H9 (cell line): ENCODE measurements around the gene TPD52L2. TPM values are rescaled to one million over a fixed set of nuclear protein-coding genes. Genes with fewer than 3 reads are reported as not detected.

Experiments used
- DNase-seq: peaks from one replicate; pipeline ENCODE4 v3.0.0-alpha.2; 2017
- H2AFZ ChIP-seq: one replicate; pipeline ENCODE4 v1.6.1; 2013; ENCODE audit warnings: mild to moderate bottlenecking, low read length, control low read depth, moderate library complexity
- H2AK5ac ChIP-seq: 2 replicates; pipeline ENCODE4 v1.6.1; 2013; ENCODE audit warnings: low read length, control low read depth, mixed read lengths; ENCODE audit not compliant: insufficient read length
- H2BK120ac ChIP-seq: one replicate; pipeline ENCODE4 v1.6.1; 2013; ENCODE audit warnings: low read depth, mild to moderate bottlenecking, low read length, control low read depth, inconsistent platforms; ENCODE audit not compliant: poor library complexity, severe bottlenecking
- H2BK12ac ChIP-seq: 2 replicates; pipeline ENCODE4 v1.6.1; 2013; ENCODE audit warnings: low read length, control low read depth, mixed read lengths, low read depth; ENCODE audit not compliant: insufficient read length
- H2BK15ac ChIP-seq: 2 replicates; pipeline ENCODE4 v1.6.1; 2013; ENCODE audit warnings: low read depth, low read length, control low read depth
- H2BK20ac ChIP-seq: one replicate; pipeline ENCODE4 v1.6.1; 2013; ENCODE audit warnings: low read depth, mild to moderate bottlenecking, low read length, control low read depth, inconsistent platforms; ENCODE audit not compliant: poor library complexity, severe bottlenecking
- H2BK5ac ChIP-seq: 2 replicates; pipeline ENCODE4 v1.6.1; 2013; ENCODE audit warnings: low read length, control low read depth, mixed read lengths; ENCODE audit not compliant: insufficient read length
- H3K14ac ChIP-seq: 2 replicates; pipeline ENCODE4 v1.6.1; 2013; ENCODE audit warnings: low read length, control low read depth; ENCODE audit not compliant: insufficient read depth
- H3K18ac ChIP-seq: 2 replicates; pipeline ENCODE4 v1.6.1; 2013; ENCODE audit warnings: low read depth, mild to moderate bottlenecking, mixed read lengths, low read length, control low read depth; ENCODE audit not compliant: insufficient read length
- H3K23ac ChIP-seq: 2 replicates; pipeline ENCODE4 v1.6.1; 2013; ENCODE audit warnings: low read length, control low read depth, mixed read lengths, low read depth; ENCODE audit not compliant: insufficient read length
- H3K23me2 ChIP-seq: 2 replicates; pipeline ENCODE4 v1.6.1; 2013; ENCODE audit warnings: low read depth, mild to moderate bottlenecking, mixed read lengths, low read length, control low read depth; ENCODE audit not compliant: insufficient read length, poor library complexity, severe bottlenecking
- H3K27ac ChIP-seq: 2 replicates; pipeline ENCODE4 v1.5.1; 2013; ENCODE audit warnings: low read length, control low read depth, mixed read lengths, low read depth; ENCODE audit not compliant: insufficient read length
- H3K27me3 ChIP-seq: 2 replicates; pipeline ENCODE4 v1.6.1; 2013; ENCODE audit warnings: low read length, control low read depth, inconsistent platforms; ENCODE audit not compliant: insufficient read depth
- H3K4ac ChIP-seq: 2 replicates; pipeline ENCODE4 v1.6.1; 2013; ENCODE audit warnings: low read depth, mild to moderate bottlenecking, control low read depth, inconsistent platforms, low read length, moderate library complexity
- H3K4me1 ChIP-seq: 2 replicates; pipeline ENCODE4 v1.6.1; 2013; ENCODE audit warnings: low read length, control low read depth, inconsistent platforms; ENCODE audit not compliant: insufficient read depth
- H3K4me2 ChIP-seq: 2 replicates; pipeline ENCODE4 v1.6.1; 2013; ENCODE audit warnings: low read length, control low read depth, mixed read lengths; ENCODE audit not compliant: insufficient read length, insufficient read depth
- H3K56ac ChIP-seq: 2 replicates; pipeline ENCODE4 v1.6.1; 2013; ENCODE audit warnings: low read depth, mild to moderate bottlenecking, mixed read lengths, low read length, control low read depth; ENCODE audit not compliant: insufficient read length
- H3K79me1 ChIP-seq: 2 replicates; pipeline ENCODE4 v1.6.1; 2013; ENCODE audit warnings: low read depth, mild to moderate bottlenecking, moderate library complexity, low read length, control low read depth, inconsistent platforms; ENCODE audit not compliant: insufficient read depth, poor library complexity, severe bottlenecking
- H3K79me2 ChIP-seq: 2 replicates; pipeline ENCODE4 v1.6.1; 2013; ENCODE audit warnings: low read length, control low read depth, inconsistent platforms; ENCODE audit not compliant: insufficient read depth
- H3K9ac ChIP-seq: 2 replicates; pipeline ENCODE4 v1.6.1; 2013; ENCODE audit warnings: low read length, control low read depth, mixed read lengths; ENCODE audit not compliant: insufficient read length; ENCODE audit errors: extremely low read depth
- H3K9me3 ChIP-seq: one replicate; pipeline ENCODE4 v1.6.1; 2013; ENCODE audit warnings: low read depth, low read length, inconsistent platforms; ENCODE audit not compliant: control insufficient read depth
- H3T11ph ChIP-seq: one replicate; pipeline ENCODE4 v1.6.1; 2013; ENCODE audit warnings: mild to moderate bottlenecking, low read length, control low read depth, inconsistent platforms
- H4K20me1 ChIP-seq: one replicate; pipeline ENCODE4 v1.6.1; 2013; ENCODE audit not compliant: control insufficient read depth, insufficient read length, insufficient read depth
- H4K5ac ChIP-seq: 2 replicates; pipeline ENCODE4 v1.6.1; 2013; ENCODE audit warnings: low read depth, mild to moderate bottlenecking, mixed read lengths, low read length, control low read depth; ENCODE audit not compliant: insufficient read length
- H4K8ac ChIP-seq: replicated peaks from 2 replicates; pipeline ENCODE4 v1.6.1; 2013; ENCODE audit warnings: low read length, control low read depth, mixed read lengths, low read depth; ENCODE audit not compliant: insufficient read length
- H4K91ac ChIP-seq: 2 replicates; pipeline ENCODE4 v1.6.1; 2013; ENCODE audit warnings: low read depth, mild to moderate bottlenecking, moderate library complexity, mixed read lengths, low read length, control low read depth; ENCODE audit not compliant: insufficient read length
- H3K27ac Mint-ChIP-seq, 3 experiments: 2 replicates in 2 of 3; 3 replicates in 1 of 3; pipeline ENCODE4 v1.8.0; 2020 to 2021; ENCODE audit warnings: mixed read lengths in 3 of 3, mild to moderate bottlenecking in 1 of 3, moderate library complexity in 1 of 3
- H3K27me3 Mint-ChIP-seq: 2 replicates; pipeline ENCODE4 v1.8.0; 2021; ENCODE audit warnings: low read depth, mild to moderate bottlenecking, moderate library complexity, mixed read lengths
- H3K36me3 Mint-ChIP-seq, 3 experiments: 2 replicates in 2 of 3; 3 replicates in 1 of 3; pipeline ENCODE4 v1.8.0; 2020 to 2021; ENCODE audit warnings: low read depth in 3 of 3, mixed read lengths in 3 of 3; ENCODE audit not compliant: insufficient read depth in 1 of 3
- H3K4me1 Mint-ChIP-seq, 2 experiments: 2 replicates each; pipeline ENCODE4 v1.8.0; 2020; ENCODE audit warnings: mixed read lengths in 2 of 2
- H3K4me3 Mint-ChIP-seq, 2 experiments: 2 replicates in 1 of 2; 3 replicates in 1 of 2; pipeline ENCODE4 v1.8.0; 2020 to 2021; ENCODE audit warnings: mild to moderate bottlenecking in 2 of 2, mixed read lengths in 2 of 2, moderate library complexity in 1 of 2
- H3K9me3 Mint-ChIP-seq, 2 experiments: 2 replicates in 1 of 2; 3 replicates in 1 of 2; pipeline ENCODE4 v1.8.0; 2020; ENCODE audit warnings: mild to moderate bottlenecking in 2 of 2, mixed read lengths in 2 of 2, moderate library complexity in 1 of 2
- WGBS: extraction: QIAGEN DNeasy Blood & Tissue Kit; methylation state at CpG from one replicate; pipeline ENCODE4 v1.1.7; 2013; ENCODE audit warnings: missing lambda C conversion rate, low lambda C conversion rate, mixed read lengths; ENCODE audit not compliant: insufficient read length; ENCODE audit errors: extremely low coverage; 5-methylcytosine and 5-hydroxymethylcytosine counted together
- total RNA-seq: library from RNA; stranded (reverse); gene quantifications from 2 replicates; pipeline ENCODE4 v1.2.1, GENCODE V29; 2021
- TF ChIP-seq, protein P1 (sequence below): fragments of 200-600 bp; sonication (generic); conservative IDR thresholded peaks from 3 replicates; pipeline ENCODE4 v1.8.0; 2021; ENCODE audit warnings: antibody characterized with exemption, mild to moderate bottlenecking

TPD52L2 gene
- total RNA-seq, 1 experiment from 2014 or later: 94.1 TPM

DNA sequence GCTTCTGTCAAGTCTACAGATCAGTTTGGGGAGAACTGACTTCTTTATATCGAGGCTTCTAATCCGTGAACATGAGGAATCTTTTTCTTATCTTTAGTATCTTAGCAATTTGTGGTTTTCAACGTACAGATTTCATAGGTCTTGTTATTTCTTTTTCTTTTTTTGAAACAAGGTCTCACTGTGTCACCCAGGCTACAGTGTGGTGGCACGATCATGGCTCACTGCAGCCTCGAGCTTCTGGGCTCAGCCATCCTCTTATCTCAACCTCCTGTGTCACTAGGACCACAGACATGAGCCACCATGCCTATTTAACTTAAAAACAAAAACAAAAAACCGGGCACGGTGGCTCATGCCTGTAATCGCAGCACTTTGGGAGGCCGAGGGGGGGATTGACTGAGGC lies 59.2 kb downstream of the TPD52L2 start:
- H3K4me1 Mint-ChIP-seq: no peaks in the 10 kb centered on the region
- TF ChIP-seq, protein P1, sequence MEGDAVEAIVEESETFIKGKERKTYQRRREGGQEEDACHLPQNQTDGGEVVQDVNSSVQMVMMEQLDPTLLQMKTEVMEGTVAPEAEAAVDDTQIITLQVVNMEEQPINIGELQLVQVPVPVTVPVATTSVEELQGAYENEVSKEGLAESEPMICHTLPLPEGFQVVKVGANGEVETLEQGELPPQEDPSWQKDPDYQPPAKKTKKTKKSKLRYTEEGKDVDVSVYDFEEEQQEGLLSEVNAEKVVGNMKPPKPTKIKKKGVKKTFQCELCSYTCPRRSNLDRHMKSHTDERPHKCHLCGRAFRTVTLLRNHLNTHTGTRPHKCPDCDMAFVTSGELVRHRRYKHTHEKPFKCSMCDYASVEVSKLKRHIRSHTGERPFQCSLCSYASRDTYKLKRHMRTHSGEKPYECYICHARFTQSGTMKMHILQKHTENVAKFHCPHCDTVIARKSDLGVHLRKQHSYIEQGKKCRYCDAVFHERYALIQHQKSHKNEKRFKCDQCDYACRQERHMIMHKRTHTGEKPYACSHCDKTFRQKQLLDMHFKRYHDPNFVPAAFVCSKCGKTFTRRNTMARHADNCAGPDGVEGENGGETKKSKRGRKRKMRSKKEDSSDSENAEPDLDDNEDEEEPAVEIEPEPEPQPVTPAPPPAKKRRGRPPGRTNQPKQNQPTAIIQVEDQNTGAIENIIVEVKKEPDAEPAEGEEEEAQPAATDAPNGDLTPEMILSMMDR: no peak
- Histone ChIP-seq H3K27me3 (no peaks in the 10 kb centered on the region), H2BK12ac (no peak overlapping the region), H3K23ac (no peak overlapping the region), H3T11ph (no peak overlapping the region), H3K14ac (no peak overlapping the region), H2BK15ac (no peak overlapping the region), H3K79me2 (no peaks in the 10 kb centered on the region), H2BK5ac (no peak overlapping the region), H3K9ac (no peak overlapping the region), H3K27ac (no peak overlapping the region), H3K4me2 (no peak overlapping the region), H4K8ac (no peak overlapping the region), H3K56ac (no peak overlapping the region), H2BK120ac (no peak overlapping the region), H4K5ac (no peak overlapping the region), H3K23me2 (no peaks in the 10 kb centered on the region), H4K91ac (no peak overlapping the region), H3K4ac (no peak overlapping the region), H3K9me3 (no peaks in the 10 kb centered on the region), H2BK20ac (no peak overlapping the region), H2AFZ (no peak overlapping the region), H2AK5ac (no peak overlapping the region), H3K4me1 (no peaks in the 10 kb centered on the region), H4K20me1 (no peaks in the 10 kb centered on the region), H3K18ac (no peak overlapping the region), H3K79me1 (no peaks in the 10 kb centered on the region)
- H3K36me3 Mint-ChIP-seq: peaks cover 13 to 35% (median 18%) of the 10 kb centered on the region in 3 experiments; a peak in 6 of 7 replicates
- no peak overlapping the region for H3K4me3 Mint-ChIP-seq
- WGBS: no CpG with 5 or more reads among the region's 9 CpGs
- DNase-seq: no peak
- H3K27me3 Mint-ChIP-seq: no peaks in the 10 kb centered on the region
- H3K9me3 Mint-ChIP-seq: no peaks in the 10 kb centered on the region
- H3K27ac Mint-ChIP-seq: no peak overlapping the region; a peak in 1 of 7 replicates
